Body of pancreas (tissue), 4 donors: ENCODE data around the gene OR52D1. TPM values are rescaled to one million over a fixed set of nuclear protein-coding genes. Genes with fewer than 3 reads are reported as not detected.

Experiments used
- ATAC-seq: fragments of 150-250 bp; one replicate; pipeline ENCODE4 v1.9.1; 2016
- DNase-seq, 4 donors: peaks; one replicate each; pipeline ENCODE4 v3.0.0-alpha.2; 2019
- H3K27ac ChIP-seq, 4 donors: fragments of 200-600 bp; sonication (generic); 1 replicate in 3 of 4; 2 replicates in 1 of 4; pipeline versions ENCODE4 v1.5.1 to v1.6.1; 2016 to 2019; ENCODE audit warnings: mild to moderate bottlenecking in 1 of 4, mixed read lengths in 1 of 4, moderate library complexity in 1 of 4
- H3K27me3 ChIP-seq, 2 donors: fragments of 200-600 bp; sonication (generic); one replicate each; pipeline ENCODE4 v1.6.0; 2016; ENCODE audit warnings: mild to moderate bottlenecking in 1 of 2
- H3K36me3 ChIP-seq, 2 donors: fragments of 200-600 bp; sonication (generic); replicated peaks in 1 of 2; 2 replicates each; pipeline ENCODE4 v1.5.1; 2016; ENCODE audit warnings: low read depth in 2 of 2; ENCODE audit not compliant: insufficient read depth in 1 of 2
- H3K4me1 ChIP-seq: fragments of 200-600 bp; sonication (generic); one replicate; pipeline ENCODE4 v1.6.0; 2016
- H3K4me3 ChIP-seq, 2 donors: fragments of 200-600 bp; sonication (generic); 1 replicate in 1 of 2; 2 replicates in 1 of 2; pipeline ENCODE4 v1.5.1; 2016 to 2019
- H3K9me3 ChIP-seq, 3 donors: fragments of 200-600 bp; sonication (generic); 1 replicate in 2 of 3; 2 replicates in 1 of 3; pipeline ENCODE4 v1.5.1; 2016
- CTCF ChIP-seq, 7 experiments: fragments of 450-650 bp in 4 of 7; fragments of 200-600 bp in 3 of 7; sonication (generic) in 3 of 7; IDR thresholded peaks; one replicate each; pipeline ENCODE4 v1.5.1; 2016 to 2019; ENCODE audit warnings: antibody characterized with exemption in 7 of 7
- POLR2A ChIP-seq, 3 donors: fragments of 450-650 bp; IDR thresholded peaks; one replicate each; pipeline ENCODE4 v1.6.1; 2016; ENCODE audit warnings: antibody characterized with exemption in 3 of 3, mild to moderate bottlenecking in 2 of 3
- WGBS, 2 donors: methylation state at CpG; one replicate each; pipeline ENCODE4 v1.1.5; 2017; 5-methylcytosine and 5-hydroxymethylcytosine counted together
- intact Hi-C: fragments of 100-400 bp; cut with DNase I; formaldehyde crosslinking; loops from one replicate; pipeline ENCODE4 v1.15.1; 2023
- total RNA-seq, 2 donors: library from RNA; depleted of rRNA; stranded (reverse); fragments of >200 nt; gene quantifications; one replicate each; pipeline ENCODE4 v1.1.0, GENCODE V29; 2016

The OR52D1 gene
- total RNA-seq, 2 donors from 2014 or later, result not detected

DNA sequence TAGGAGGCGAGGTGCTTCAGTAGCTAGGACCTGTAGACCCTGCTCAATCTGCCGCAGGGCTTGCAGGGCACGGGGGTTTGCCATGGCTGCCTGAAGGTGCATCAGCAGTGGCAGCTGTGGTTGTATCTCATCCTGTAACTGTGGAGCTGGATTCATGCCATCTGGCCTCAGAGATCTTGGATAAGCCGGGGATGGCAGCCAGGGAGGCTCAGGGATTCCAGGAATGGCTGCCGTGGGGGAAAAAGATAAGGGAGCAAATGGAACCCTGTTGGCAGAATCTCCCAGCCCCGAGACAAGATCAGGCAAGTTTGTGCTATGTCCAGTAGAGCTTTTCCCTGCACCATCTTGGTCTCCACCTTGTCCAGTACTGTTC lies 19.4 kb downstream of the OR52D1 start:
- H3K4me1 ChIP-seq, result no peaks in the 10 kb centered on the region
- H3K36me3 ChIP-seq, result no peaks in the 10 kb centered on the region
- H3K4me3 ChIP-seq, result no peak overlapping the region
- no peaks in the 10 kb centered on the region for H3K9me3 ChIP-seq
- no peak for DNase-seq
- WGBS, 2 donors, result 70 to 80% methylated on average over 1 to 6 of the region's 6 CpGs
- H3K27me3 ChIP-seq, result no peaks in the 10 kb centered on the region
- no peak overlapping the region for H3K27ac ChIP-seq
- TF ChIP-seq CTCF (IDR thresholded peaks at IDR 0.05) (no peak), POLR2A (IDR thresholded peaks at IDR 0.05) (no peak)
- ATAC-seq, result no peak
- intact Hi-C loops, result no loop called here

- no peak for TF ChIP-seq POLR2A (IDR thresholded peaks at IDR 0.05)
- TF ChIP-seq CTCF (IDR thresholded peaks at IDR 0.05), result no peak
- H3K27me3 ChIP-seq, result no peaks in the 10 kb centered on the region
- 86 to 94% methylated on average over 6 to 8 of the region's 8 CpGs for WGBS, 2 donors
- no peaks in the 10 kb centered on the region for H3K36me3 ChIP-seq
- DNase-seq (no peak), ATAC-seq (no peak)
- no peaks in the 10 kb centered on the region for H3K4me1 ChIP-seq
- intact Hi-C loops, result no loop called here
- no peaks in the 10 kb centered on the region for H3K9me3 ChIP-seq
- no peak overlapping the region for H3K4me3 ChIP-seq
- no peak overlapping the region for H3K27ac ChIP-seq
These were observed 20.1 kb downstream of the OR52D1 start for GRCh38 chr11:5508605-5509004.

DNA sequence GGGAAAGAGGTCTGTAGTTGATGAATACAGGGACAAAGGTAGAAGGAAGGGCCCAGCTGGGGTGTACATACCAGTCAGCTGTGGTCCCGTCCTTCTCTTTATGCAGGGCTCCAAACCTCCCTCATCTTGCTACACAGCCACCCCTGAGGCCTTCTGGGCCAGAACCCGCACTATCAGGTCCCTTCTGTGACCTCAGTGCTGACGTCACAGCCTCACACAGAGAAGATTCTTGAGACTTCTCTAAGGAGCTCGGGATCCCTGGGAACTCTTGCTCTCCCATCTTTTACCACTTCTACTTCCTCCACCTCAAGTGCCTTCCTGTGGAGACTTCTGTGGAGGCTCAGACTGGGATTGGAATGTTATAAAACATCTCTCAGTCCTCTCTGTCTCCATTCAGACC lies 21.3 kb downstream of the OR52D1 start, which contains the start of gene UBQLN3:
Gene UBQLN3 (minus strand): TSS at position 155 of the 400 bp plus-strand sequence. CDS start 399 bp downstream, outside the sequence.
- intact Hi-C loops, result no loop called here

DNA sequence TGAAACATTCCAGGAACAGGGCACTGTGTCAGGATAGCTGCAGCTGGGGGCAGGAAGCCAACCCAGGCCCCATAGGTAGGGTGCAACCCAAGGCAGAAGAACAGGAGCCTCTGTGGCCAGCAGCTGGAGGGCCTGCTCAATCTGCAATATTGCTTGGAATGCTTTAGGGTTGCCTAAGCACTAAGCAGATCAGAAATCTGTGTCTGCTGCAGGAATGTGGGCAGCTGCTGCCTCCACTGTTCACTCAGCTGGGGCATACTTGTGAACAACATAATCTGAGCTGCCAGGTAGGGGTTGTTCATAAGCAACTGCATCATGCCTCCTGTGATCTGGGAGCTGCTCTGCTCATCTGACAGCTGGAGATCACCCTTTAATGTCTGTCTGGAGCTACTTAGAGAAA lies 26.4 kb downstream of the OR52D1 start:
- no peaks in the 10 kb centered on the region for H3K9me3 ChIP-seq
- no peaks in the 10 kb centered on the region for H3K4me1 ChIP-seq
- H3K4me3 ChIP-seq, result no peak overlapping the region
- DNase-seq (no peak), ATAC-seq (no peak)
- no peaks in the 10 kb centered on the region for H3K36me3 ChIP-seq
- H3K27me3 ChIP-seq, result no peaks in the 10 kb centered on the region
- intact Hi-C loops, result no loop called here
- no peak for TF ChIP-seq CTCF (IDR thresholded peaks at IDR 0.05)
- no peak for TF ChIP-seq POLR2A (IDR thresholded peaks at IDR 0.05)
- H3K27ac ChIP-seq, result no peak overlapping the region

More for the DNA sequence above, 21.3 kb downstream of the OR52D1 start, which contains the start of gene UBQLN3:
- Histone ChIP-seq H3K4me3 (no peak within 1 kb of the TSS), H3K27ac (no peak within 1 kb of the TSS), H3K4me1 (no peaks in the 10 kb centered on the region), H3K27me3 (no peaks in the 10 kb centered on the region), H3K9me3 (no peaks in the 10 kb centered on the region), H3K36me3 (no peaks in the 10 kb centered on the region)
- ATAC-seq (no peak), DNase-seq (no peak)
- 78 to 82% methylated on average over 4 of the region's 4 CpGs for WGBS, 2 donors
- no peak for TF ChIP-seq CTCF (IDR thresholded peaks at IDR 0.05)
- TF ChIP-seq POLR2A (IDR thresholded peaks at IDR 0.05), result no peak

- ATAC-seq (no peak), DNase-seq (no peak)
- Histone ChIP-seq H3K4me1 (no peaks in the 10 kb centered on the region), H3K9me3 (no peaks in the 10 kb centered on the region), H3K4me3 (no peak within 1 kb of the TSS), H3K27ac (no peak within 1 kb of the TSS), H3K36me3 (no peaks in the 10 kb centered on the region), H3K27me3 (no peaks in the 10 kb centered on the region)
- TF ChIP-seq CTCF (IDR thresholded peaks at IDR 0.05), result no peak
- TF ChIP-seq POLR2A (IDR thresholded peaks at IDR 0.05), result no peak
- WGBS, 2 donors, result 88 to 91% methylated on average over 2 of the region's 2 CpGs
- intact Hi-C loops, result no loop called here
These were observed 28.1 kb downstream of the OR52D1 start, which contains the start of gene UBQLNL for GRCh38 chr11:5516599-5516998. Gene UBQLNL, minus strand, starts transcription at chr11:5516699. Its CDS starts 258 bp downstream, at chr11:5516441.
